ENCODE measurements around the gene PLS3.
"Not testable (repeated sequence)": the region's sequence is repeated elsewhere in the genome, so short reads cannot be mapped to it uniquely, and the experiment has no call there.

The PLS3 gene, protein sequence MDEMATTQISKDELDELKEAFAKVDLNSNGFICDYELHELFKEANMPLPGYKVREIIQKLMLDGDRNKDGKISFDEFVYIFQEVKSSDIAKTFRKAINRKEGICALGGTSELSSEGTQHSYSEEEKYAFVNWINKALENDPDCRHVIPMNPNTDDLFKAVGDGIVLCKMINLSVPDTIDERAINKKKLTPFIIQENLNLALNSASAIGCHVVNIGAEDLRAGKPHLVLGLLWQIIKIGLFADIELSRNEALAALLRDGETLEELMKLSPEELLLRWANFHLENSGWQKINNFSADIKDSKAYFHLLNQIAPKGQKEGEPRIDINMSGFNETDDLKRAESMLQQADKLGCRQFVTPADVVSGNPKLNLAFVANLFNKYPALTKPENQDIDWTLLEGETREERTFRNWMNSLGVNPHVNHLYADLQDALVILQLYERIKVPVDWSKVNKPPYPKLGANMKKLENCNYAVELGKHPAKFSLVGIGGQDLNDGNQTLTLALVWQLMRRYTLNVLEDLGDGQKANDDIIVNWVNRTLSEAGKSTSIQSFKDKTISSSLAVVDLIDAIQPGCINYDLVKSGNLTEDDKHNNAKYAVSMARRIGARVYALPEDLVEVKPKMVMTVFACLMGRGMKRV

GRCh38 chrX:115560978-115561604, at the start of gene PLS3:
Gene PLS3 (plus strand): TSS chrX:115561174. CDS start chrX:115610251, 49,077 bp downstream.
- DNase-seq, result peak; percentile 3

DNA sequence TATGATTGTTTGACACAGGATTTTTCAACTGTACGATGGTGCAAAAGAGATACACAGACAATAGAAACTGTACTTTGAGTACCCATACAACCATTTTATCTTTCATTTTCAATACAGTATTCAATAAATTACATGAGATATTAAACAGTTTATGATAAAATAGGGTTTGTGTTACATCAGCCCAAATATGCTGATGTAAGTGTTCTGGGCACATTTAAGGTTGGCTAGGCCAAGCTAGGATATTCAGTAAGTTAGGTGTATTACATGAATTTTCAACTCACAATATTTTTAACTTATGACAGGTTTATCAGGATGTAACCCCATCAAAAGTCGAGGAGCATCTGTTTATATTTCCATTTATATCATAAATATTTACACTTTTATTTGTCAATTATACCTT, 42.9 kb upstream of the PLS3 start:
- DNase-seq, result no peak

DNA sequence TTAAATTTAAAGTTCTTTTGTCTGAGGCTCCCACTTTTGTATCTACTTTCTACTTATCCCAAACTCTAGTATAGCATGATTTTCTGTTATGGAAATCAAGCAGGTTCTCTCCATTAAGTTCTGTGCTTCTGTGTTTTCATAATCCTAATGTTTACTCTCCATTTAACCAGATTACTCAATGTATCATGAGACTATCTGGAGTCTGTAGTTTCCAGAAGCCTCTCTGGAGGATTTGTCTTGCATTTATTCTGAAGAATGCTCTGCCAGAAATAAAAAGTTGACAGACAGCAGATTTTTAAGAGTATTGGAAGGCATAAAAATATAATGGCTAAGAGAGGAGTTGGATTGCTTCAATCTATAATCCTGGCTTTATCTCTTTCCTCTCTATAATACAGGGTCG, 39.2 kb upstream of the PLS3 start:
- DNase-seq, result no peak

GRCh38 chrX:115522952-115523351, 38.0 kb upstream of the PLS3 start:
- no peak for DNase-seq

DNA sequence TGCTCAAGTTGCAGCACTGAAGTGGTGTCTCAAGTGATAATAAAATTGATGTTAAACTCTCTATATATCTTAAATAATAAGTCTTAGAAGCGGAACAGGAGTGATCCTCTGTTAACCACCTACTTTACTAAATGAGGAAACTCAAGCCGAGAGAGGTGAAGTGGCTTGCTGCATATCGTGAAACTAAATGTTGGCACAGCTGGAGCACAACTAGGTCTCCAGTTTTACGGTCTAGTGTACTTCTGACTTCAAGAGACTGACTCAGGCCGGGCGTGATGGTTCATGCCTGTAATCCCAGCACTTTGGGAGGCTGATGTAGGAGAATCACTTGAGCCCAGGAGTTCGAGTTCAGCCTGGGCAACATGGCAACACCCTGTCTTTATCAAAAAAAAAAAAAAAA, 35.5 kb upstream of the PLS3 start:
- no peak for DNase-seq

DNA sequence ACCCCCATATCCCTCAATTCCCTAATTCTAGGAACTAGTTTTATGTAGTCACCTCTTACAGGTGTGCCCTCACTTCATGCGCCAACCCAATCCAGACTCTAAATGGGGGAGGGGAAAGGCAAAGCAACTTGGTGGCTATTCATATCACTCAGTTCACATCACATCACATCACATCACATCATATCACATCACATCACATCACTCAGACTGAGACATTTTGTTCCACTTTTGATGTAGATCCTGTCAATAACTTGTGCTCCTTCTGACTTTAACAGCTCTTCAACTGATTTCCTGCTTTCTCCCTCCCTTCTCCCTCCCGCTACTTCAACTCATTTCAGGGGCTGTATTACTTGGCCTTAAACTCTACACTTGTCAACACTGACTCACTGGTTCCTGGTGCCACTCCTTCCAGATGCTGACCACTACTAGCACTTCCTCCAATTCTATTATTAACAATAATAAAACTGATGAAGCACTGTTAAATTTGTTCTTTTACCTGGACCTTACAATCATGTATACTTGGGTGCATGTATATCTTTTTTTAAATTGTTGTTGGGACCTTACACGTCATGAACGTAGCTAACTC, 29.1 kb upstream of the PLS3 start:
- DNase-seq, result no peak

- no peak for DNase-seq
Measured at GRCh38 chrX:115533485-115533884, 27.5 kb upstream of the PLS3 start.

GRCh38 chrX:115534383-115534782, 26.6 kb upstream of the PLS3 start:
- DNase-seq, result no peak

- DNase-seq, result no peak
Measured at GRCh38 chrX:115535421-115535820, 25.6 kb upstream of the PLS3 start.

DNA sequence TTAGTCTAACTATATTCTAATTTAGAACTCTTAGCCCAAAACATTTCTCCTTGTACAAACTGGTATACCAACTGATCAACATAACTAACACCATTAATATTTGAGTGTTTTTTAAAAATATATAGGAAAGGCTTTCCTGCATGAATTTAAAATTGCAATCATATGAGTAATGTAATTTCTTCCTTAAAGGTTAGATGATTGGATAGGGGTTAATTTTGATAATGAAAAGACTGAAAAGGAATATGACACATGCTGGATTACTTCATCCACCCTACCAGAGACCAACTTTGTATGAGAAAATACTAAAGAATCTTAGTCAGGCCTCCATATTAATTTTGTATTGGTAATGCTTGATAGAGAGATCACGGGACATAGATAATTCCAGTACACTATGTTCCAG, 25.1 kb upstream of the PLS3 start:
- DNase-seq, result no peak

DNA sequence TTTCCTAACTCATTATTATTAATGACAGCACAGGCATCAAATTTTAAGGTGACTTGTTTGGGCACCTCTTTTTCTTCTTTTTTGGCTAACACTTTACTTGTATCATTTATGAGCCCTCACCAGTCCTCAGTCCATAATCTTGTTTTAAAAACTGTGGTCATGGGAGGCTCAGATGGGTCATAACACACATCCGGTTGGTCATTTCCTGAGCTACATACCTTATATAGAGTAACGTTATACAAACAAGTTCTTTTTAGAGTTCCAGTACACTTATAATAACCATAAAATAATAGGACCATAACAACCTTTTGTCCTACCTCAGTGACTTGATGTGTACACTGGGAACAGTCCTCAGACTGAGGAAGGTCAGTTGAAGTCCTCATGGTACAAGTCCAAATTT, 21.1 kb upstream of the PLS3 start:
- DNase-seq, result no peak

DNA sequence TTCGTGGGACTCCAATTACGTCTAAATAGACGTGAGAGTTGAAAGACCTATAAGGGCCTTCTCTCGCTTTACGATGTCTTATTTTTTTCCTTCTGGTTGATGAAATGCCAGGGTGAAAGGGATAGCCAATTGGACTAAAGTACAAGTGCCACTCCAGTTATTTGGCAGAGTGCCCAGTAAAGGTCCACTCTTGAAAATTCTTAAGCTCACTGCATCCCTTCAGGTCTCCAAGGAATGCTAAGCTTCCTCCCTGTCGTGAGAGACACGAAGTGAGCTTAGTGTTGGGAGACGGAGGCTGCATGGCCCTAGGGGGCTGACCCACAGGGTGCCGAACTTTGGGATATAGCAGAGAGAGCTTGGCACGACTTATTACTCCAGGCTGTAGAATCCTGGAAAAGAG, 19.9 kb upstream of the PLS3 start:
- DNase-seq, result not testable (repeated sequence)

DNA sequence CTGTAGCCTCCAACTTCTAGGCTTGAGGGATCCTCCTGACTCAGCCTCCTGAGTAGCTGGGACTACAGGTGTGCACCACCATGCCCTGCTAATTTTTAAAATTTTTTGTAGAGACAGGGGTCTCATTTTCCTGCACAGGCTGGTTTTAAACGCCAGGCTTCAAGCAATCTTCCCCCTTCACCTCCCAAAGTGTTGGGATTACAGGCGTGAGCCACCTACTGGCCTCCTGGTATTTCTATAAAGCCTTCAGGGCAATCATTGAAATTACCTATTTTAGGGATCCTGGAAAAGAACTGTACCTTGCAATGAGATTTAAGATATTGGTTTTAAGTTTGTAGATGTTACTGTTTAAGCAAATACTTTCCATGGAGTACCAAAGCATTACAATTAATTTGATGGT, 13.5 kb upstream of the PLS3 start:
- DNase-seq, result no peak

- no peak for DNase-seq
Measured at GRCh38 chrX:115549008-115549407, 12.0 kb upstream of the PLS3 start.

GRCh38 chrX:115553171-115553570, 7.8 kb upstream of the PLS3 start:
- DNase-seq, result no peak

DNA sequence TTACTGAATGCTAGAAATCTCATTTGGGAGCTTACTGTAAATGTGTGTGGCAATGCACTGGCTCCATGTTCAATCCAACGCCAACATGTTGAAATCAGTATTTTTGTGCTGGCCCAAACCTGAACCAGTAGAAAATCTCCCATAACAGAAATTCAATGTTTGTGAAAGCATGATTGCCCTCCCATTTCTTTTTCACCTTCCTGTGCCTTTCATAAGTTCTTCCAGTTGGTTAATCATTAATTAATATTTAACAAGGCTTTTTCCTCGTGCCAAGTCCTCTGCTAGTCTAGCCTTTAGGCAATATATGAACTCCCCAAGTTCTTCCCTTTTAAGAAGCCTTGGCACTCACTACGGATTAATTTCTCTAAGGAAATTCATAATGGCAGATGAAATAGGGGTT, 1.3 kb upstream of the PLS3 start:
- DNase-seq, result no peak

DNA sequence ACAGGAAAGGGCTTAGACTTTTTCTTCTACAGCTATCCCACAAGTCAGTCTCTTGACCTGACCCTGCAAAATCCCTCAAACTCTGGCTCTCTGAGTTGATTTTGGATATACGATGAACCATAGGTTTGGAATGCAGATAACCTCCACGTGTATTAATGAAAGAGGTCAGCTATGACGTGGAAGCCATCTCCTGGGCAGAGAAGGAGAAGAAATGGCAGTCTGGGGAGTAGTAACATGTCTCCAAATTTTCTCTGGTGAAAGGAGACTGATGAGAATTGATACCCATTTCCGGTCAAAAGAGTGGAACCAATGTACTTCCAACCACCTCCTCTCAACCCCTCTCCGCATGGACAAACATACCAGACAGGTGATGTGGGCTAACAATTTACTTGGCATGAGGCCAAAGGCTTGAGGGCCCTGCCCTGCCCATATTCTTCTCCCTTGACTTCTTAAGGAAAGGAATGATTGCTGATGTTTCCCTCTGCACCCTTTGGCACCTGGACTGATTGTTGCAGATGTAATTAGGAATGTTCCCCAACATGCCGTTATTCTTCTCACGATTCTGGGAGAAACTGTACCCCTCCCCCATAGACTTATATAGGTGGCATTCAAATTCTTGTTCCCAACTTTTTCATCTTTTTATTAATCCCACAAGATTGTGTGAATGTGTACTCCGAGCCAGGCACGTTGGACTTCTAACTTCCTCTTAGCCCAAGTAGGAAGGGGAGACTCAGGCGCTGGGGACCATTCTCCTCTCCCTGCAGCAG, 580 bp upstream of the PLS3 start:
- DNase-seq, result no peak

DNA sequence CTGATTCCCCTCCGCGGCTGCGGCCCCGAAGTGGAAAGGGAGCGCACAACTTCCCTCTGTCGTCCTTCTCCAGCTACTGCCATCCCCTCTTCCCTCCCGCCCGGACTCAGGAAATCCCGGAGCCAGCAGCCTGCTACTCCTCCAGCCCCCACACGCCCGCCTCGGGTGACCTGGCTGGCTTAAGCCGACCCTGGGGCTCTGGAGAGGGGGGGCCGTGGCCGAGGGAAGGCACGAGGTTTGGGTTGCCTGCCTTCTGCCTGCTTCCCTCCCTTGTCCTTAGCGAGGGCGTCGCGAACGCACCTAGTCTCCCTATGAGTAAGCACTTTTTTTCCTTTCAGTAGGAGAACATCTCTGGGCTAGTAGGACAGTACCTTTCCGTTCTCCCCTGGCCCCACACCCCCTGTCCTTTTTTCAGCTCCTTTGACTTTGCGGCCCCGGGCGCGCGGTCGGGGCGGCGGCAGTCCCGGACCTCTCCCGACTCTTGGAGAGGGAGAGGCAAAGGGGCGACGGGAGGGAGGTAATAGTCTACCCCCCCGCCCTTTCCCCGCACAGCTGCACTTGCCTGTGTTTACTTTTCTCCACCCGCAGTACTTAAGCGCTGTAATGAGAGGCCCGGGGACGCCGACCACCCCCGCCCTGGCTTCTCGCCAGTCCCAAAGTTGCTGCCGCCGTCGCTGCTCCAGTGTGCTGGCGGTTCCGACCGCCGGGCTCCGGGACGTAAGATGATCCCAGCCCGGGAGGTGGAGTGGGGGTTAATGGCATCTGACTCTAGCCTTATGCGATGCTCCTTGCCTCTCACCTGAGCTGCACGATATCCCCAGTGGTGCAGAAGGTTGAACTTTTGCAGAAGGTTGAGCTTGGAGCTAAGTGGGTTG, 868 bp downstream of the PLS3 start:
- DNase-seq, result peak; percentile 1

DNA sequence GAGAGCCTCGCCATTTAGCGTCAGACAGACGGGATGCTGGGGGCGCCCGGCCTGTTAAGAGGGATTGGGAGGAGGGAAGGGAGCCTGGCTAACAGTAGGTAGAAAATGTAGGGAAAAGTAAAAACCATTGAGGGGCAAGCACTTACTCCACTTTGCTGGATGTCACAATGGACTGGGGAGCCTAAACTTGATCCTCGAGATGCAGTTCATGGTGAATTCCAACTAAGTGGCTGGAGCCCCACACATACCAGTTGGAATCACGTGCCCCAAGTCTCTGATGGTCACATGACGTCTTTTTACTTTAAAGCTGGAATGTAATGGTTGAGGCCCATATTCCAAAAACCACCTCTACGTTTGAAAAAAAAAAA, 1.5 kb downstream of the PLS3 start:
- DNase-seq, result no peak

DNA sequence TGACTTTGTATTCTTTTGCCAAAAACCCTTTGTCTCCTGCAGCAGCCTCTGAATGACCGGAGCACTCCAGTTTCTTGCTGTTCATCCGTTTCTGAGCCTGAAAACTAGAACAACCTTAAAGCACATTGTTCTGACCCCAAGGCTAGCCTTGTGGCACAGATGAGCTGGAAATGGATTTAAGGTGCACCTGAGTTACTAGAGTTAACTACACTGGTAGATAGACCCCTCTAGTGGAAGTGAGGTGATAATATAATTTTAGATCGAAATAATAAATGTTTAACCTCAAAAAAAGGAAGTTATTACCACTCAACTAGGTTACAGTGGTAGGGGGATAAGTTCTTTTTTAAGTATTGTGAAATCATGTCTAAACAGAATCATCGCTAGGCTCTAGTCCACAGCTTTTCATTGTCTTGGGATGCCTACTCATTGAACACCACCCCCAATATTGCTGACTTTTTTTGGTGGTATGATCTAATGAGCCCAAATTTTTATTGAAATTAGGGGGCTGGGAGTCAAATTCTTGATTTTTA, 2.7 kb downstream of the PLS3 start:
- no peak for DNase-seq

DNA sequence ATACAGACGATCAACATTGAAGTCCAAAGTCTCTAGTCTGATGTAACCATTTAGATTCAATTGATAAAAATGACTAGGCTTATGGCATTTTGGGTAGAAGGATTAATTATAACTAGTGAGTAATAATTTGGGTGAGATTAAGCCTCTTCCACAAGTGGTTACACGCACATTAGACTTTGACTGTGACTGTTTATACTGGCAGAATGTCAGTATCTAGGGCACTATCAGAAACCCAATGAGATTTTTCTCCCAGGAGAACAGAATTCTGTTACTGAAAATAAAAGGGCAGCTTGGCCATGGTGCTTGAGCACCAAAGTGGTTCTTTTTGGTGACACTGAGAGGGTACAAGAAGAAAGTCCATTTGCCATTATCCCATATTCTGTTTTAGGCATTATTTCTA, 3.3 kb downstream of the PLS3 start:
- no peak for DNase-seq

GRCh38 chrX:115565888-115566287, 4.9 kb downstream of the PLS3 start:
- no peak for DNase-seq
